H7 (cell line): ENCODE data around the gene PDLIM7. TPM values are rescaled to one million over a fixed set of nuclear protein-coding genes. Genes with fewer than 3 reads are reported as not detected.

Experiments used
- DNase-seq: peaks from one replicate; pipeline ENCODE4 v3.0.0; 2012
- H3K27me3 ChIP-seq: 2 replicates; pipeline ENCODE4 v1.6.0; 2011; ENCODE audit warnings: mild to moderate bottlenecking, low read length; ENCODE audit not compliant: control insufficient read depth, insufficient read depth
- H3K36me3 ChIP-seq: replicated peaks from 2 replicates; pipeline ENCODE4 v1.5.1; 2011; ENCODE audit warnings: low read length; ENCODE audit not compliant: control insufficient read depth, insufficient read depth
- H3K4me3 ChIP-seq: 2 replicates; pipeline ENCODE4 v1.5.1; 2011; ENCODE audit warnings: low read depth, mild to moderate bottlenecking, control low read depth, low read length, moderate library complexity; ENCODE audit not compliant: insufficient read depth
- total RNA-seq: library from RNA; depleted of rRNA; stranded (reverse); fragments of >200 nt; shearing (Covaris generic); gene quantifications from 2 replicates; pipeline ENCODE4 v1.2.3, GENCODE V29; 2014; rRNA removed

PDLIM7 gene
- total RNA-seq, 1 experiment from 2014 or later = 97.3 TPM

DNA sequence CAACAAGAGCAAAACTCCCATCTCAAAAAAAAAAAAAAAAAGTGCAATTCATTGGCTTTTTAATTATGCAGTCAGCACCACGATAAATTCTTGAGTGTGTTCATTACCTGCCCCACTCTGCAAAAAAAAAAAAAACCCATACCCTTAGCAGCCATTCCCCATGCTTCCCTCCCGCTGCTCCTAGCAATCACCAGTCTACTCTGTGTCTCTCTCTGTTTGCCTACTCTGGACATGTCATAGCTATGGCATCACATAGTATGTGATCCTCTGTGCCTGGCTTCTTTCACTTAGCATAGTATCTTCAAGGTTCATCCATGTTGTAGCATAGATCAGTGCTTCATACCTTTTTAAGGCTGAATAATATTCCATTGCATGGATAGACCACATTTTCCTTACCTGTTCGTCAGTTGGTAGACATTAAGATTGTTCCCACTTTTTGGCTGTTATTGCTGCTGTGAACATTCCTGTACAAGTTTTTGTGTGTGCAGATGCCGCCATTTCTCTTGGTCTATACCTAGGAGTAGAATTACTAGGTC, 57.8 kb downstream of the PDLIM7 start:
- peaks cover 15% of the 10 kb centered on the region for H3K36me3 ChIP-seq
- H3K4me3 ChIP-seq = no peak overlapping the region
- DNase-seq = no peak
- no peaks in the 10 kb centered on the region; the same call in 1 of the 2 replicates for H3K27me3 ChIP-seq

- DNase-seq = no peak
- H3K36me3 ChIP-seq = peaks cover 20% of the 10 kb centered on the region
- H3K4me3 ChIP-seq = no peak overlapping the region
- H3K27me3 ChIP-seq = no peaks in the 10 kb centered on the region
Measured at GRCh38 chr5:177438468-177438867, 58.9 kb downstream of the PDLIM7 start.

DNA sequence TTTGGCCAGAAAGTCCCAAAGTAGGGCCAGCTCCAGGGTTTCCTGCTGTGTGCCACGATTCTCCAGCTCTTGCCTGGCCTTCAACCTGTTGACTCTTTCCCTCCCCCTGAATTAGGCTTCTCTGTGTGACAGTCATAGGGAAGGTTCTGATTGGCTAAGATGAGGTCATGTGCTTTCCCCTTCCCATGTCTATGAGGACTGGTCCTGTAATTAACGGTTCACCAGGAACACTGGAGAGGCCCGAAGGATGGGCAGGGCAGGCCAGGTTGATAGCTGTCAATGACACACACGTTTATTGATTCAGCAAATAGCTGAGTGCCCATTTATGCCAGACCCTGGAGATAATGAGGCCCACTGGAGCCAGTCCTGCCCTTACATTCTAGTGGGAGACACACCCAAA, 59.8 kb downstream of the PDLIM7 start:
- DNase-seq = no peak
- Histone ChIP-seq H3K4me3 (no peak overlapping the region), H3K36me3 (peaks cover 27% of the 10 kb centered on the region), H3K27me3 (no peaks in the 10 kb centered on the region)

GRCh38 chr5:177435847-177436536, 61.4 kb downstream of the PDLIM7 start:
- no peak for DNase-seq
- Histone ChIP-seq H3K4me3 (no peak overlapping the region), H3K36me3 (peaks cover 32% of the 10 kb centered on the region), H3K27me3 (no peaks in the 10 kb centered on the region)

DNA sequence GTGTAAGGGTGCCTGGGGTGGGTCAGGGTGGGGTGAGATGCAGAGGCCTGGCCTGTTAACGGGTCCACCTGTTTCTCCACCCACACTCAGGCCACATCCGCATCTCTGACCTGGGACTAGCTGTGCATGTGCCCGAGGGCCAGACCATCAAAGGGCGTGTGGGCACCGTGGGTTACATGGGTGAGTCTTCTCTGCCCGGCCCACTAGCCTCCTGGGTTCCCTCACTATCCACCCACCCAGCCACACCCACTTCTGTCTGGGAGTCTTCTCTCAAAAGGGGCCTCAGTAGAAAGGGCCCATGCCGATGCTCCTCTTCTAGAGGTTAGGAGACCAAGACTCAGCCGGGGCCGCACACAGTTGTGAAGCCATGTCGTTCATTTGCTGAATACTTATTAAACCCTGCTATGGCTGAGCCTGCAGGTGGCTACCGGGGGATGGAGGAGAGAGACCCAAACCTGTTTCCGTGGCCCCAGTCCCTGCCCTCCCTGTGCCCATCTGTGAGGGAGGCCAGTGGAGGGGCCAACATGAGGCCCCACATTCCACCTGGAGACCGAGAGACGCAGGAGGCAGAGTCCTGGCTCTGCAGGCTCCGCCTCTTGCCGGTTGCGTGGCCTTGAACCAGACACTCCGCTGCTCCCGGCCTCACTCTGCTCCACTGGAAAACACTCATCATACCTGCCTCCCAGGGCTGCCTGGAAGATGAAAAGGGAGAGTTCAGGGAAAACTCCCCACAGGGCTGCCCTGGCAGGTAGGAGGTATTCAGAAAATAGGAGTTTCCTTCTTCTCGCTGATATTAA, 62.3 kb downstream of the PDLIM7 start:
- no peak for DNase-seq
- no peaks in the 10 kb centered on the region for H3K27me3 ChIP-seq
- H3K36me3 ChIP-seq = peaks cover 34% of the 10 kb centered on the region
- no peak overlapping the region for H3K4me3 ChIP-seq

- DNase-seq = no peak
- H3K27me3 ChIP-seq = no peaks in the 10 kb centered on the region
- H3K4me3 ChIP-seq = no peak overlapping the region
- H3K36me3 ChIP-seq = peaks cover 35% of the 10 kb centered on the region
Measured at GRCh38 chr5:177434437-177434836, 63.0 kb downstream of the PDLIM7 start.

GRCh38 chr5:177433658-177434217, 63.7 kb downstream of the PDLIM7 start:
- no peak for DNase-seq
- H3K36me3 ChIP-seq = peaks cover 35% of the 10 kb centered on the region
- H3K4me3 ChIP-seq = no peak overlapping the region
- H3K27me3 ChIP-seq = no peaks in the 10 kb centered on the region

Other genes with a start within 250 kb of the PDLIM7 start
- 25.4 and 35.7 TPM in 2 replicates for gene RAB24, start 193.9 kb downstream of the PDLIM7 start, total RNA-seq
- gene PRELID1, start 193.8 kb downstream of the PDLIM7 start, total RNA-seq = 360 and 469 TPM in 2 replicates
- gene MXD3, start 185.7 kb downstream of the PDLIM7 start, total RNA-seq = 26.4 and 27.2 TPM in 2 replicates
- gene LMAN2, start 145.9 kb downstream of the PDLIM7 start, total RNA-seq = 221 and 225 TPM in 2 replicates
- gene RGS14, start 139.7 kb downstream of the PDLIM7 start, total RNA-seq = 31.0 and 32.4 TPM in 2 replicates
- not detected in 2 replicates for gene SLC34A1, start 113.2 kb downstream of the PDLIM7 start, total RNA-seq
- not detected in 2 replicates for gene PFN3, start 96.9 kb downstream of the PDLIM7 start, total RNA-seq
- gene F12, start 88.0 kb downstream of the PDLIM7 start, total RNA-seq = 3.2 and 3.7 TPM in 2 replicates
- gene GRK6, start 70.9 kb downstream of the PDLIM7 start, total RNA-seq = 62.4 and 66.8 TPM in 2 replicates
- 11.4 and 12.1 TPM in 2 replicates for gene PRR7, start 50.8 kb downstream of the PDLIM7 start, total RNA-seq
- gene DBN1, start 24.0 kb downstream of the PDLIM7 start, total RNA-seq = 165 and 216 TPM in 2 replicates
- 0.76 and 3.2 TPM in 2 replicates for gene DOK3, start 12.2 kb upstream of the PDLIM7 start, total RNA-seq
- gene DDX41, start 19.4 kb upstream of the PDLIM7 start, total RNA-seq = 96.5 and 106 TPM in 2 replicates
- 70.2 and 80.0 TPM in 2 replicates for gene FAM193B, start 57.0 kb upstream of the PDLIM7 start, total RNA-seq
- gene TMED9, start 94.6 kb upstream of the PDLIM7 start, total RNA-seq = 52.3 and 59.4 TPM in 2 replicates
- gene B4GALT7, start 102.5 kb upstream of the PDLIM7 start, total RNA-seq = 29.7 and 37.3 TPM in 2 replicates